Activated T-cell treated with anti-CD3 and anti-CD28 coated beads, Interleukin-2, amount 50 U/mL, for 72 hours (primary cell): ENCODE results near the gene CHRD. TPM values are rescaled to one million over a fixed set of nuclear protein-coding genes. Genes with fewer than 3 reads are reported as not detected.
"Not testable (repeated sequence)": the region's sequence is repeated elsewhere in the genome, so short reads cannot be mapped to it uniquely, and the experiment has no call there.

Experiments
- ATAC-seq, 2 donors: fragments of 150-1000 bp; cut with Tn5 transposase; replicated peaks in 1 of 2; 2 replicates each; pipeline ENCODE4 v1.10.0; 2021; ENCODE audit warnings: moderate library complexity in 2 of 2, mild to moderate bottlenecking in 1 of 2
- DNase-seq, 2 donors: peaks; one replicate each; pipeline ENCODE4 v3.0.0; 2021 to 2022; ENCODE audit warnings: mixed read lengths in 1 of 2
- H3K27ac Mint-ChIP-seq: one replicate; pipeline ENCODE4 v1.8.0; 2022; ENCODE audit warnings: mild to moderate bottlenecking, moderate library complexity, mixed read lengths
- H3K27me3 Mint-ChIP-seq: one replicate; pipeline ENCODE4 v1.8.0; 2022; ENCODE audit warnings: low read depth, mixed read lengths
- H3K36me3 Mint-ChIP-seq, 2 donors: one replicate each; pipeline ENCODE4 v1.8.0; 2022; ENCODE audit warnings: mixed read lengths in 2 of 2, mild to moderate bottlenecking in 1 of 2; ENCODE audit not compliant: insufficient read depth in 2 of 2
- H3K4me1 Mint-ChIP-seq: one replicate; pipeline ENCODE4 v1.8.0; 2022; ENCODE audit warnings: low read depth, mixed read lengths
- H3K4me3 Mint-ChIP-seq, 2 donors: one replicate each; pipeline ENCODE4 v1.8.0; 2022; ENCODE audit warnings: mild to moderate bottlenecking in 2 of 2, mixed read lengths in 2 of 2, moderate library complexity in 2 of 2
- H3K9me3 Mint-ChIP-seq, 2 donors: one replicate each; pipeline ENCODE4 v1.8.0; 2022; ENCODE audit warnings: mixed read lengths in 2 of 2
- total RNA-seq, 2 donors: library from RNA; stranded (reverse); gene quantifications; one replicate each; pipeline ENCODE4 v1.2.3, GENCODE V29; 2022

Gene CHRD
- total RNA-seq, 2 donors from 2014 or later: 0.19 TPM; not detected in 1

GRCh38 chr3:184409946-184410500 is 30.2 kb downstream of the CHRD start:
- Mint-ChIP-seq H3K4me3 (no peak overlapping the region), H3K27ac (no peak overlapping the region), H3K27me3 (no peaks in the 10 kb centered on the region), H3K36me3 (no peaks in the 10 kb centered on the region), H3K4me1 (no peaks in the 10 kb centered on the region), H3K9me3 (no peaks in the 10 kb centered on the region)
- DNase-seq (no peak), ATAC-seq (no peak)

- DNase-seq (no peak), ATAC-seq (no peak)
- H3K36me3 Mint-ChIP-seq: no peaks in the 10 kb centered on the region
- no peaks in the 10 kb centered on the region for H3K9me3 Mint-ChIP-seq
- H3K27me3 Mint-ChIP-seq: no peaks in the 10 kb centered on the region
- no peaks in the 10 kb centered on the region for H3K4me1 Mint-ChIP-seq
- H3K27ac Mint-ChIP-seq: no peak overlapping the region
- H3K4me3 Mint-ChIP-seq: no peak overlapping the region
Observed at GRCh38 chr3:184414418-184415202, 34.8 kb downstream of the CHRD start.

- H3K9me3 Mint-ChIP-seq: no peaks in the 10 kb centered on the region
- ATAC-seq: no peak
- no peak overlapping the region for H3K27ac Mint-ChIP-seq
- H3K4me1 Mint-ChIP-seq: no peaks in the 10 kb centered on the region
- H3K4me3 Mint-ChIP-seq: no peak overlapping the region
- no peak for DNase-seq
- H3K36me3 Mint-ChIP-seq: no peaks in the 10 kb centered on the region
- no peaks in the 10 kb centered on the region for H3K27me3 Mint-ChIP-seq
Observed at GRCh38 chr3:184415203-184415490, 35.3 kb downstream of the CHRD start.

GRCh38 chr3:184417619-184418327 is 37.9 kb downstream of the CHRD start:
- ATAC-seq (peak; percentile 91 to 94), DNase-seq (peak; percentile 72 to 73)
- H3K36me3 Mint-ChIP-seq: no peaks in the 10 kb centered on the region
- no peaks in the 10 kb centered on the region for H3K4me1 Mint-ChIP-seq
- H3K4me3 Mint-ChIP-seq: no peak overlapping the region
- no peaks in the 10 kb centered on the region for H3K27me3 Mint-ChIP-seq
- H3K27ac Mint-ChIP-seq: no peak overlapping the region
- H3K9me3 Mint-ChIP-seq: no peaks in the 10 kb centered on the region

GRCh38 chr3:184419171-184419570 is 39.3 kb downstream of the CHRD start:
- no peak for ATAC-seq
- H3K27me3 Mint-ChIP-seq: peaks cover 10% of the 10 kb centered on the region

GRCh38 chr3:184423561-184423960 is 43.7 kb downstream of the CHRD start:
- no peak overlapping the region for H3K4me3 Mint-ChIP-seq
- H3K9me3 Mint-ChIP-seq: no peaks in the 10 kb centered on the region
- H3K36me3 Mint-ChIP-seq: no peaks in the 10 kb centered on the region
- H3K27me3 Mint-ChIP-seq: peaks cover 10% of the 10 kb centered on the region
- DNase-seq: no peak
- no peak overlapping the region for H3K27ac Mint-ChIP-seq
- no peak for ATAC-seq
- H3K4me1 Mint-ChIP-seq: no peaks in the 10 kb centered on the region

More at GRCh38 chr3:184419171-184419570, 39.3 kb downstream of the CHRD start:
- no peak overlapping the region for H3K4me3 Mint-ChIP-seq
- no peaks in the 10 kb centered on the region for H3K36me3 Mint-ChIP-seq
- no peak overlapping the region for H3K27ac Mint-ChIP-seq
- H3K4me1 Mint-ChIP-seq: no peaks in the 10 kb centered on the region
- no peak for DNase-seq
- no peaks in the 10 kb centered on the region for H3K9me3 Mint-ChIP-seq

GRCh38 chr3:184426691-184427141 is 46.9 kb downstream of the CHRD start:
- Mint-ChIP-seq H3K27ac (no peak overlapping the region), H3K4me1 (no peaks in the 10 kb centered on the region), H3K27me3 (peaks cover 10% of the 10 kb centered on the region)

GRCh38 chr3:184428561-184429175 is 48.8 kb downstream of the CHRD start:
- Mint-ChIP-seq H3K36me3 (no peaks in the 10 kb centered on the region), H3K27ac (no peak overlapping the region), H3K4me3 (no peak overlapping the region), H3K9me3 (no peaks in the 10 kb centered on the region), H3K4me1 (no peaks in the 10 kb centered on the region), H3K27me3 (peaks cover 3% of the 10 kb centered on the region)
- no peak for DNase-seq
- no peak for ATAC-seq

More at GRCh38 chr3:184426691-184427141, 46.9 kb downstream of the CHRD start:
- Mint-ChIP-seq H3K36me3 (no peaks in the 10 kb centered on the region), H3K4me3 (no peak overlapping the region), H3K9me3 (no peaks in the 10 kb centered on the region)
- no peak for DNase-seq
- ATAC-seq: no peak

GRCh38 chr3:184429786-184430185 is 49.9 kb downstream of the CHRD start:
- Mint-ChIP-seq H3K4me1 (no peaks in the 10 kb centered on the region), H3K27ac (no peak overlapping the region), H3K27me3 (no peaks in the 10 kb centered on the region), H3K4me3 (no peak overlapping the region), H3K36me3 (peaks cover 0 to 2% of the 10 kb centered on the region in 2 donors), H3K9me3 (peaks cover 0 to 2% of the 10 kb centered on the region in 2 donors)
- ATAC-seq: no peak
- no peak for DNase-seq

- no peak for DNase-seq
- Mint-ChIP-seq H3K36me3 (peaks cover 0 to 2% of the 10 kb centered on the region in 2 donors), H3K27ac (no peak overlapping the region), H3K27me3 (no peaks in the 10 kb centered on the region), H3K4me1 (no peaks in the 10 kb centered on the region), H3K4me3 (no peak overlapping the region), H3K9me3 (peaks cover 0 to 2% of the 10 kb centered on the region in 2 donors)
- ATAC-seq: no peak
Observed at GRCh38 chr3:184430940-184431339, 51.1 kb downstream of the CHRD start.

GRCh38 chr3:184433178-184433577 is 53.3 kb downstream of the CHRD start:
- H3K4me3 Mint-ChIP-seq, H3K4me1 Mint-ChIP-seq, H3K36me3 Mint-ChIP-seq, H3K9me3 Mint-ChIP-seq, ATAC-seq, DNase-seq, H3K27ac Mint-ChIP-seq, H3K27me3 Mint-ChIP-seq: not testable (repeated sequence)

- DNase-seq: no peak
- peaks cover 10% of the 10 kb centered on the region for H3K27me3 Mint-ChIP-seq
- H3K9me3 Mint-ChIP-seq: peaks cover 0 to 2% of the 10 kb centered on the region in 2 donors
- H3K27ac Mint-ChIP-seq: no peak overlapping the region
- no peak for ATAC-seq
- peaks cover 0 to 2% of the 10 kb centered on the region in 2 donors for H3K36me3 Mint-ChIP-seq
- no peak overlapping the region for H3K4me3 Mint-ChIP-seq
- no peaks in the 10 kb centered on the region for H3K4me1 Mint-ChIP-seq
Observed at GRCh38 chr3:184439096-184439495, 59.2 kb downstream of the CHRD start.
